Activated B cell treated with CpG ODN at 0.5 μM for 24 hours (primary cell): Measurements from ENCODE around the gene ANGPTL2. TPM values are rescaled to one million over a fixed set of nuclear protein-coding genes. Genes with fewer than 3 reads are reported as not detected.
"Not testable (repeated sequence)": the region's sequence is repeated elsewhere in the genome, so short reads cannot be mapped to it uniquely, and the experiment has no call there.

Experiments used
- ATAC-seq: fragments of 200-7000 bp; cut with Tn5 transposase; one replicate; pipeline ENCODE4 v1.10.0; 2021; ENCODE audit warnings: low read depth, mild to moderate bottlenecking, moderate library complexity
- CTCF ChIA-PET: fragments of 350-600 bp; sonication (Branson Sonifier 250); formaldehyde crosslinking; loops from one replicate; lab custom pipeline; 2021; ENCODE audit warnings: antibody characterized with exemption; lab: Charles Lee
- POLR2A ChIA-PET: fragments of 350-600 bp; sonication (Branson Sonifier 250); formaldehyde crosslinking; loops from one replicate; lab custom pipeline; 2021; ENCODE audit warnings: antibody characterized with exemption; lab: Charles Lee
- DNase-seq: peaks from one replicate; pipeline ENCODE4 v3.0.0; 2022
- H3K27ac Mint-ChIP-seq: one replicate; pipeline ENCODE4 v1.8.0; 2020; ENCODE audit warnings: mixed read lengths
- H3K27me3 Mint-ChIP-seq: one replicate; pipeline ENCODE4 v1.8.0; 2021; ENCODE audit warnings: mixed read lengths
- H3K36me3 Mint-ChIP-seq: one replicate; pipeline ENCODE4 v1.8.0; 2021; ENCODE audit warnings: low read depth, mixed read lengths
- H3K4me1 Mint-ChIP-seq: one replicate; pipeline ENCODE4 v1.8.0; 2021; ENCODE audit warnings: mixed read lengths
- H3K4me3 Mint-ChIP-seq: one replicate; pipeline ENCODE4 v1.8.0; 2020; ENCODE audit warnings: mild to moderate bottlenecking, mixed read lengths
- H3K9me3 Mint-ChIP-seq: one replicate; pipeline ENCODE4 v1.8.0; 2020; ENCODE audit warnings: mixed read lengths
- CTCF ChIP-seq: fragments of 200-600 bp; IDR thresholded peaks from one replicate; pipeline ENCODE4 v1.8.0; 2022; ENCODE audit warnings: antibody characterized with exemption, mild to moderate bottlenecking
- intact Hi-C: fragments of 100-400 bp; cut with micrococcal nuclease; formaldehyde crosslinking; loops from one replicate; pipeline ENCODE4 v1.15.1; 2024
- total RNA-seq: library from RNA; stranded (reverse); gene quantifications from 2 replicates; pipeline ENCODE4 v1.2.3, GENCODE V29; 2022

Gene ANGPTL2
- total RNA-seq, result not detected in 2 replicates

- DNase-seq (peak; percentile 29), ATAC-seq (peak; percentile 80)
- peaks cover 29% of the 10 kb centered on the region for H3K4me1 Mint-ChIP-seq
- POLR2A ChIA-PET, result no interaction called here
- H3K27ac Mint-ChIP-seq, result no peak within 1 kb of the TSS
- H3K36me3 Mint-ChIP-seq, result no peaks in the 10 kb centered on the region
- CTCF ChIA-PET, result interaction anchor here (1.1 kb wide), 1 partner anchor 76 kb away, joined by 3 read pairs; no protein-coding TSS in a partner anchor
- peaks cover 5% of the 10 kb centered on the region for H3K27me3 Mint-ChIP-seq
- peak within 1 kb of the TSS; percentile 19 for H3K4me3 Mint-ChIP-seq
- no peak for TF ChIP-seq CTCF
- H3K9me3 Mint-ChIP-seq, result no peaks in the 10 kb centered on the region
- intact Hi-C loops, result loop anchor here (2.0 kb wide), 1 partner anchor 44 kb away; no protein-coding TSS in a partner anchor
These were observed at the start of gene ANGPTL2 for GRCh38 chr9:127122176-127123063. ANGPTL2 (minus strand) TSS chr9:127122635; CDS start chr9:127108731, 13,904 bp downstream.

- H3K27ac Mint-ChIP-seq, ATAC-seq, H3K27me3 Mint-ChIP-seq, CTCF ChIA-PET, intact Hi-C loops, POLR2A ChIA-PET, H3K4me3 Mint-ChIP-seq, DNase-seq, H3K9me3 Mint-ChIP-seq: not testable (repeated sequence)
- Mint-ChIP-seq H3K36me3 (peaks cover 29% of the 10 kb centered on the region), H3K4me1 (peaks cover 20% of the 10 kb centered on the region)
These were observed 48.9 kb upstream of the ANGPTL2 start for GRCh38 chr9:127171348-127171747.

GRCh38 chr9:127170652-127171051 is 48.2 kb upstream of the ANGPTL2 start:
- ATAC-seq, result no peak
- H3K4me1 Mint-ChIP-seq, result peaks cover 27% of the 10 kb centered on the region
- no peak for DNase-seq
- no peak overlapping the region for H3K27ac Mint-ChIP-seq
- intact Hi-C loops, result no loop called here
- no peaks in the 10 kb centered on the region for H3K27me3 Mint-ChIP-seq
- no peak for TF ChIP-seq CTCF
- ChIA-PET POLR2A (no interaction called here), CTCF (no interaction called here)
- no peak overlapping the region for H3K4me3 Mint-ChIP-seq
- peaks cover 24% of the 10 kb centered on the region for H3K36me3 Mint-ChIP-seq
- no peaks in the 10 kb centered on the region for H3K9me3 Mint-ChIP-seq

GRCh38 chr9:127170103-127170502 is 47.7 kb upstream of the ANGPTL2 start:
- ATAC-seq, result no peak
- intact Hi-C loops, result no loop called here
- peaks cover 21% of the 10 kb centered on the region for H3K36me3 Mint-ChIP-seq
- H3K27me3 Mint-ChIP-seq, result no peaks in the 10 kb centered on the region
- no peak overlapping the region for H3K4me3 Mint-ChIP-seq
- peaks cover 31% of the 10 kb centered on the region for H3K4me1 Mint-ChIP-seq
- H3K9me3 Mint-ChIP-seq, result no peaks in the 10 kb centered on the region
- ChIA-PET POLR2A (no interaction called here), CTCF (no interaction called here)
- H3K27ac Mint-ChIP-seq, result no peak overlapping the region
- TF ChIP-seq CTCF, result no peak
- no peak for DNase-seq

GRCh38 chr9:127169575-127169883 is 47.1 kb upstream of the ANGPTL2 start:
- no peak for TF ChIP-seq CTCF
- ChIA-PET POLR2A (no interaction called here), CTCF (no interaction called here)
- no peaks in the 10 kb centered on the region for H3K9me3 Mint-ChIP-seq
- intact Hi-C loops, result loop anchor here (5.0 kb wide), 1 partner anchor 447 kb away; no protein-coding TSS in a partner anchor
- ATAC-seq (no peak), DNase-seq (no peak)
- H3K27me3 Mint-ChIP-seq, result no peaks in the 10 kb centered on the region
- H3K4me1 Mint-ChIP-seq, result peaks cover 35% of the 10 kb centered on the region
- no peak overlapping the region for H3K4me3 Mint-ChIP-seq
- H3K27ac Mint-ChIP-seq, result no peak overlapping the region
- H3K36me3 Mint-ChIP-seq, result peaks cover 17% of the 10 kb centered on the region
